COR-L47 (cell line): ENCODE measurements around the gene TM9SF3.

Experiments used
- DNase-seq: peaks from one replicate; lab custom pipeline; 2025; lab: John Stamatoyannopoulos, UW

TM9SF3 gene

DNA sequence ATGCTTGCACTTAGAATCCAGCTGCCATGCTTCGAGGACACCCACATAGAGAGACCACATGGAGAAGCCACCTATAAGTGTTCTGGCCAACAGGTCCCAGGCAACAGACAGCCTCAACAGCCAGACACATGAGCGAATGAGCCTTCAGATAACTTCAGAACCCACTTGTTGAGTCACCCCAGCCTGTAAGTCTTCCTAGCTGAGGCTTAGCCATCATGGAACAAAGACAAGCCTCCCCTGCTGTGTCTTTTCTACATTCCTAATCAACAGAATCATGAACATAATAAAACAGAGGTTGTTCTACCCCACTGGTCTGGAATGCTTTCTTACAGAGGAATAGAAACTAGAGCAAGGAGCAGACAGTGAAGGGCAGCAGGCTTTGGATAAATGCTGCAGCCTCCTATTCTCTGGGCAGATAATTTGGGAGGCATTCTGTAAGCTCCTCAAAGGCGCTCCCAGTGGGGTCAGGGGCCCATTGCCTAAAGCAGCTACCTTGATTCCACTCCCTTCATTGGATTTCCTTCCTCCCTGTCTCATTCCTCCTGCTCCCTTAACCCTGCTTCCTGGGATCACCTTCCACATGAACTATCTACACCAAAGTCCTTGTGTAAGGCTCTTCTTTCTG, 77.7 kb downstream of the TM9SF3 start:
- DNase-seq, result no peak

DNA sequence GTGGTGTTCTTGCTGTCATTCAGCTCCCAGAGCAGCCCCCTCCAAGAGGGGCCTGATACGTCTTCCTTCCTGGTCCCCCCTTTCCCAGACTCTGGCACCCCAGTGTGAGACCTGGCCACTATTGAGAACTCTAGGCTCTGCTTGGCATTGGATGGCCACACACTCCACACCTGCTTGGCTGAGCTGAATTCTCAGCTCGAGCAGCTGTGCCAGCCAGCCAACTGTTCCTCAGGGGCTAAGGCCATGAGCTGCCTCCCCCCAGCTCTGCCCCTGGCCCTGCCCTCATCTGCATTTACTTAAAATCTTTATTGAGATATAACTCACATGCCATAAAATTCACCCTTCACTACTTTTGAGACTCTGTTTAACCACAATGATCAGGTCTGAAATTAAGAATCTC, 79.8 kb downstream of the TM9SF3 start:
- DNase-seq, result no peak

- no peak for DNase-seq
These were observed 81.4 kb downstream of the TM9SF3 start for GRCh38 chr10:96505150-96506136.

DNA sequence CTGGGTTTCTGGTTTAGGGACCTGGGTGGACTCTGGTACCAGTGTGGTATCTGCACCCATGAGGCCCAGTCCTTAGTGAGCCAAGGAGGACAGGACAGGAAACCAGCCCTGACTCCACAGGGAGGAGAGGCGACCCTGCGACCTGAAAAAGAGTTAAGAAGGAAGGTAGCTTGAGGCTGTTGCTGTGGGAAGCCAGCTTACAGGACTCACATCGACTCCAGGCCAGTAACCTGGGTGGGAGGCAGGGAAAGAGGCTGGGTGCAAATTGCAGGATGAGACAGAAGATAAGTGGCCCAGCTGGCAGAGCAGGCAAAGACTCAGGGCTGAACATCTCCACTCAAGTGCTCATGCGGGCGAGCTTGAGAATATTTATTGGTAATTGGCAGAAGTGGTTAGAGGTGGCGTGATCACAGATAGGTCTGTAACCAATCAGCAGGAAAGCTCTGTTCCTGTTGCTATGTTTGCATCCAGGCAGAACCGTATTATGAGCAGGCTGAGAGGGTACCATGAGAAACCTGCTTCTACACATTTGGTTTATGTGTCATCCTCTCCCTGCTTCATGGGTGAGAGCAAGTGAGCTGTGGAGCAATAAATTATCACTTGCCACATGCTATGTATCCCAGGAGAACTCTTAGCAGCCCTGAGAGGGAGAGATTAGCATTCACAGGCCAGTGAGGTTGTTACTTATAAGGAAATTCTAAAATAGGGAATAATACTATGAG, 84.1 kb downstream of the TM9SF3 start:
- no peak for DNase-seq

DNA sequence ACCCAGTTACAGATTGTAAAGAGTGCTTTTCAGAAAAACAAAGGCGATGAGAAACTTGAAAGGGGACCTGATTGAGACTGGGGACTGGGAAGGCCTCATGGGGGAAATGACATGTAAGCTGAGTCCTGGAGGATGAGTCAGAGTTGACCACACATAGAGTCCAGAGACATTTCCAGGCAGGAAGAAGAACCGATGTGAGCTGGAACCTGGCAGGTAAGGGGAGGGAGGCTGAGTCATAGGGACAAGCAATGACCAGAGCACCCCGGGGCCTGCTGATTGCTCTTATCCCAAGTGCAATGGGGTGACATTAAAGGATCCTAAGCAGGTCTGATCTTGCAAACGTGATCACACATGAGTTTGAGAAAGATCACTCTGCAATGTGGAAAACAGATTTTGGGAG, 84.8 kb downstream of the TM9SF3 start:
- no peak for DNase-seq

DNA sequence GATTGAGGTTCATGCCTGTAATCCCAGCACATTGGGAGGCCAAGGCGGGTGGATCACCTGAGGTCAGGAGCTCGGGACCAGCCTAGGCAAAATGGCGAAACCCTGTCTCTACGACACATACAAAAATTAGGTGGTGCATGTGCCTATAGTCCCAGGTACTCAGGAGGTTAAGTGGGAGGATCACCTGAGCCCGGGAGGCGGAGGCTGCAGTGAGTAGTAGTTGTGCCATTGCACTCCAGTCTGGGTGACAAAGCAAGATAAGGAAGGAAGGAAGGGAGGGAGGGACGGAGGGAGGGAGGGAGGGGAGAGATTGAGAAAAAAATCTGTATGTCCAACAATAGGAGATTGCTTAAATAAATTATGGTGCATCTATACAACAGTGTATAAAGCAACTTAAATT, 86.3 kb downstream of the TM9SF3 start:
- no peak for DNase-seq

- DNase-seq, result no peak
These were observed 86.8 kb downstream of the TM9SF3 start for GRCh38 chr10:96500050-96500449.

DNA sequence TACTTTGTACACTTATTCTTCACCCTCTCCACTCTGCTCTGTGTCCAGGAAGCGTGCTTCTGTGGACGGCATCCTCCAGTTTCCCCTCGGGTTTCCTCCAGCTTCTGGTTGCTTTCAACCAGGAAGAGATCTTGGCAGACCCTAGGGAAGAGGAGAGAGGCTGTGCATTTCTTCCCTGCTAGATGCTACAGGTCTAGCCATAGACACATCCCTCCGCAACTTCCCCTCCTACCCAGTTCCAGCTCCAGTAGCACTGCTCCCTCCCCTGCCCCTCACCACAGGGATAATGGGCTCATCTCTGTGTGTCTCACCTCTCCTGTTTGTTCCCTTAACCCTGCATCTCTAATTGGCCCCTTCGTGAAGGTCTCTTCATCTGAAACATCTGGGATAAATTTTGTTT, 89.4 kb downstream of the TM9SF3 start:
- DNase-seq, result no peak

DNA sequence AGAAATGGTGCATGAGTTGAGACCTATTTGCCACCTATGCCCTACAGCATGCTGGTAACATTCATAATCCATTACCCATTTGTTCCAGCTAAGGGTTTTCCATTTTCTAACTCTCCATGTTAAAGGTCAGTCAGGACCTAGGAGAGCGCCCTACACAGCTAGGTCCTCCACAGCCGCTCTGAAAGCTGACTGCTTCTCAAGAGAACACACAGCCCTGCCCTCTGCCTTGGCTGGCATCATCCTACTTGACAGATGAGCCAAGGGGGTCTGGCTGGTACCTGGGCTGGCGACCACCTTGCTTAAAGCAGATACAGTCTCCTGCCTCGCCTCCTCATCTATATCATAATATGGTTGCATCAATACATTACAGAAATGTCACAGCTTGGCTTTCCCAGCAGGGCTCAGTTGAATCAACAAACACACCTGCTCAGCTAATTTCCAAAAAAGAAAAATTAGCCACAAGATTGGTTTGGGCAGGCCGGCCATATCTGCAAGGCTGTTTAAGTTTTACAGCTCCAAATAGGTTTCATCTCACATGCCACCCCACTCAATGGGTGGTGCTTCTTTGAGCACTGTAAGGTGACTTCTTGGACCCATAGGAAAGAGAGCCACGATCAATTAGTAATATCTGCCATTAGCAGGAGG, 90.4 kb downstream of the TM9SF3 start:
- DNase-seq, result no peak

- DNase-seq, result no peak
These were observed 91.3 kb downstream of the TM9SF3 start for GRCh38 chr10:96495544-96495943.

- no peak for DNase-seq
These were observed 92.1 kb downstream of the TM9SF3 start for GRCh38 chr10:96494694-96495093.

GRCh38 chr10:96493871-96494525, 92.8 kb downstream of the TM9SF3 start:
- DNase-seq, result no peak

DNA sequence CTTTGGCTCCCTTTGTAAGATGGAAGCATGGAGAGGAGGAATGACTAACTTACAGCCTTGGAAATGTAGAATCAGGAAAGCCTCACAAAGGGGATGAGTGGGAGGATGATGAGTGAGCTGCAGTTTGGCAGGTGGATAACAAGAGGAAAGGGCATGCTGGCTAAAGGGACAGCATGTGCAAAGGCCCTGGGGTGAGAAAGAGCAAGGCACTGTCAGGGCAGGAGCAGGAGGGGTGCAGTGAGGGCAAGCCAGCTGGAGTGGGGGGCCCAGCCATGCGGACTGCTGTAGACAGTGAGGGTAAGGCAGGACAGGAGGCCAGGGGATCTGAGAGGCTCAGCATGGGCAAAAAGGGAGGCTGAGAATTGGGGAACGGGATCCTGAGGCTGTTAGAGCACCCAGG, 93.6 kb downstream of the TM9SF3 start:
- no peak for DNase-seq

DNA sequence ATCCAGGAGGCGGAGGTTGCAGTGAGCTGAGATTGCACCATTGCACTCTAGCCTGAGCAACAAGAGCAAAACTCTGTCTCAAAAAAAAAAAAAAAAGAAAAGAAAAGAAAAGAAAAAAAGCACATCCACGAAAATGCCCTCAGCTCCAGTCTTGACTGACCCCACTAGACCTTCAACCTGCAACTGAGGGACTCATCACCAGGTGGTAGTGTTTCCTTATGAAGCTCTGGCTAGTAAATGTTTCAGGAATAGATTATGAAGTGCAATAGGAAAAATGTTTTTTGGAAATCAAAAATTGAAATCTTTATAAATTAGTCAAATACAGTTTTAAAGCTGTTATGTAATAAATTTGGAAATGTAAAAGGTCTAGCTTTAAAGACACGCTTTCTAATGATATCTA, 95.5 kb downstream of the TM9SF3 start:
- no peak for DNase-seq

GRCh38 chr10:96488161-96488935, 98.5 kb downstream of the TM9SF3 start:
- DNase-seq, result no peak

- no peak for DNase-seq
These were observed 103.8 kb downstream of the TM9SF3 start for GRCh38 chr10:96482815-96483588.

- no peak for DNase-seq
These were observed 108.5 kb downstream of the TM9SF3 start for GRCh38 chr10:96478355-96478754.

DNA sequence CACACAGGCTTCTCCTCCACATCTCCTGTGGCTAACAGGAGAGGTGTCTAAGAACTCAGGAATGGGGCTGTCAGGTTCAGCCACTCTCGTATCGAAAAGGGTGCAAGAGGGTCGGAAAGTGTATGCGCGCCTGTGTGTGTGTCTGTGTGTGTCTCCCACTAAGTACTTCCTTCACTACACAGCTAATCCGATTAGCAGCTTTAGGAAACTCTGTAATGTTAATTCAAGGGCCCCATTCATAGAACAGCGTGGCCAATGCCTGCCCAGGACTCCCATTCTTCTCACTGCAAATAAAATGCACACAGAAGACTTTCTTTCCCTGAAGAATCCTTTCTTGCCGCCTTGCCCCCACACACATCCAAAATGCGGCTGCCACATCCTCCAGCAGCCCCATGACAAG, 112.9 kb downstream of the TM9SF3 start:
- no peak for DNase-seq

GRCh38 chr10:96470116-96470743, 116.6 kb downstream of the TM9SF3 start:
- no peak for DNase-seq

GRCh38 chr10:96468845-96469244, 118.0 kb downstream of the TM9SF3 start:
- DNase-seq, result no peak
